ENCODE results near the gene NR6A1.

The NR6A1 gene

GRCh38 chr9:124522121-124523098 lies 248.7 kb downstream of the NR6A1 start:
- DNase-seq (ENCODE audit: low spot score) = no peak

GRCh38 chr9:124521142-124521541 lies 250.0 kb downstream of the NR6A1 start:
- DNase-seq (ENCODE audit: low spot score) = no peak

GRCh38 chr9:124520206-124520596 lies 250.9 kb downstream of the NR6A1 start:
- peak; percentile 61 for DNase-seq (ENCODE audit: low spot score)

GRCh38 chr9:124518116-124518515 lies 253.0 kb downstream of the NR6A1 start:
- no peak for DNase-seq (ENCODE audit: low spot score)

GRCh38 chr9:124517600-124517999 lies 253.5 kb downstream of the NR6A1 start:
- DNase-seq (ENCODE audit: low spot score) = no peak

GRCh38 chr9:124514874-124515273 lies 256.2 kb downstream of the NR6A1 start:
- DNase-seq (ENCODE audit: low spot score) = no peak

GRCh38 chr9:124514125-124514524 lies 257.0 kb downstream of the NR6A1 start:
- DNase-seq (ENCODE audit: low spot score) = peak; percentile 23

GRCh38 chr9:124513376-124513994 lies 257.6 kb downstream of the NR6A1 start:
- DNase-seq (ENCODE audit: low spot score) = peak; percentile 28

- no peak for DNase-seq (ENCODE audit: low spot score)
Observed at GRCh38 chr9:124512806-124513204, 258.3 kb downstream of the NR6A1 start.

GRCh38 chr9:124511891-124512805 lies 259.0 kb downstream of the NR6A1 start:
- DNase-seq (ENCODE audit: low spot score) = peak; percentile 25

- DNase-seq (ENCODE audit: low spot score) = peak; percentile 75
Observed at GRCh38 chr9:124511426-124511840, 259.7 kb downstream of the NR6A1 start.

- DNase-seq (ENCODE audit: low spot score) = peak; percentile 94
Observed at GRCh38 chr9:124510650-124511425, 260.3 kb downstream of the NR6A1 start.

- peak; percentile 10 for DNase-seq (ENCODE audit: low spot score)
Observed at GRCh38 chr9:124507880-124508423, 263.2 kb downstream of the NR6A1 start.

GRCh38 chr9:124506931-124507879 lies 263.9 kb downstream of the NR6A1 start, which contains the start of gene NR5A1:
NR5A1 (minus strand) TSS chr9:124507399; CDS start chr9:124503395, 4,004 bp downstream.
- DNase-seq (ENCODE audit: low spot score) = peak; percentile 10

GRCh38 chr9:124506433-124506832 lies 264.7 kb downstream of the NR6A1 start:
- DNase-seq (ENCODE audit: low spot score) = no peak

- no peak for DNase-seq (ENCODE audit: low spot score)
Observed at GRCh38 chr9:124505901-124506346, 265.2 kb downstream of the NR6A1 start.

GRCh38 chr9:124505006-124505900 lies 265.9 kb downstream of the NR6A1 start:
- no peak for DNase-seq (ENCODE audit: low spot score)

- DNase-seq (ENCODE audit: low spot score) = no peak
Observed at GRCh38 chr9:124504530-124505005, 266.5 kb downstream of the NR6A1 start.

All from HuH-7.5 (cell line).